ENCODE data around the gene TAF11.

DNA sequence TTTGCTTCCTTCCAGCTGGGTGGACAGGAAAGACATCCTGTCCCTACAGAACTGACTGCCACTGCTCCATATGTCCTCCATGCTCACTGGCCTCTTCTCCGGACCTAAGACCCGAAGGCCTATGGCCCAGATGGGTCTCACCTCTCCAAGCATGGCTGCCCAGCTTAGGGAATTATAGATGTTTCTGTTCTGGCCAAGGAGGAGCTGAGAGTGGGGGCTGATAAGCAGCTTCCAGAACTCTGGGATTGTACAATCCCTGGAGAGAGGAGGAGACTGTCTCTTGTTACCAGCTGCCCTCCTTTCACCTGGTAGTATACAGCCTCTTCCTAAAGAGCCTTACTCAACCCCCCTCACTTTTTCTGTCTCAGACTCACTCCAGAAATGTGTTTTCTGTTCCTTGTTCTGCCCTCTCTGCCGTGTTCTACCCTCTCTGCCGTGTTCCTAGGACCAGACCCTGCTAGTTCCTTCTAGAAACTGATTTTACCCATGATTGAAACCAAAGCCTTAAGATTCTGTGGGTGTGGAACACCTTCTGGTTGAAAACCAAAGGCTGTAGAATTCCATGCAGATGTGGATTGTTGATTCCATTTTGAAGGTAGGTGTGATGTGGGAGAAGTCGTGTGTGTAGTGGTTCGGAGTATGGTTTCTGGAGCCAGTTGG is 29.9 kb upstream of the TAF11 start:
- TF ChIP-seq EZH2 (IDR thresholded peaks at IDR 0.05; ENCODE audit: insufficient read depth, poor library complexity, severe bottlenecking) (no peak), EZH2phosphoT487 (IDR thresholded peaks at IDR 0.05; ENCODE audit: insufficient read depth, low read depth) (no peak)

Measured in GM23248 (cell line).